Spinal cord (tissue), 10 donors: ENCODE data around the gene APBB1IP. TPM values are rescaled to one million over a fixed set of nuclear protein-coding genes. Genes with fewer than 3 reads are reported as not detected.
A peak's percentile ranks its signal among the peaks of the same experiment; 100 is the strongest.

Experiments used
- DNase-seq, 6 donors: peaks; one replicate each; pipeline versions ENCODE4 v3.0.0 to v3.0.0-alpha.2; 2013 to 2015; ENCODE audit warnings: low spot score in 6 of 6, low read depth in 4 of 6
- H3K27ac ChIP-seq: one replicate; pipeline ENCODE4 v1.5.1; 2013; ENCODE audit warnings: low read depth, low read length, control low read depth
- H3K27me3 ChIP-seq: one replicate; pipeline ENCODE4 v1.6.1; 2013; ENCODE audit warnings: low read length; ENCODE audit not compliant: control insufficient read depth, insufficient read depth
- H3K36me3 ChIP-seq: one replicate; pipeline ENCODE4 v1.6.1; 2013; ENCODE audit warnings: low read length; ENCODE audit not compliant: control insufficient read depth, insufficient read depth
- H3K4me1 ChIP-seq: one replicate; pipeline ENCODE4 v1.6.1; 2013; ENCODE audit warnings: low read length; ENCODE audit not compliant: control insufficient read depth, insufficient read depth
- H3K4me3 ChIP-seq: one replicate; pipeline ENCODE4 v1.5.1; 2013; ENCODE audit warnings: low read depth, low read length, control low read depth
- H3K9me3 ChIP-seq: one replicate; pipeline ENCODE4 v1.6.1; 2013; ENCODE audit warnings: low read length; ENCODE audit not compliant: control insufficient read depth, insufficient read depth
- WGBS: methylation state at CpG from one replicate; pipeline ENCODE4 v1.1.5; 2013; ENCODE audit warnings: missing lambda C conversion rate; ENCODE audit not compliant: insufficient coverage; 5-methylcytosine and 5-hydroxymethylcytosine counted together
- polyA plus RNA-seq, 2 donors: library from polyadenylated mRNA; unstranded; fragments of 120-200 nt; gene quantifications; one replicate each; pipeline ENCODE4 v1.2.1, GENCODE V29; 2013; ENCODE audit not compliant: insufficient read length in 2 of 2
- total RNA-seq, 2 donors: library from RNA; depleted of rRNA in 1 of 2; stranded (reverse); fragments of 120-200 nt in 1 of 2; fragments of >200 nt in 1 of 2; gene quantifications; one replicate each; pipeline versions ENCODE4 v1.2.3 to v1.2.4, GENCODE V29; 2013 to 2014
- donor health status: healthy.

The APBB1IP gene
- total and polyA plus RNA-seq, 4 donors = 3.7 to 20.4 (median 10.4) TPM

DNA sequence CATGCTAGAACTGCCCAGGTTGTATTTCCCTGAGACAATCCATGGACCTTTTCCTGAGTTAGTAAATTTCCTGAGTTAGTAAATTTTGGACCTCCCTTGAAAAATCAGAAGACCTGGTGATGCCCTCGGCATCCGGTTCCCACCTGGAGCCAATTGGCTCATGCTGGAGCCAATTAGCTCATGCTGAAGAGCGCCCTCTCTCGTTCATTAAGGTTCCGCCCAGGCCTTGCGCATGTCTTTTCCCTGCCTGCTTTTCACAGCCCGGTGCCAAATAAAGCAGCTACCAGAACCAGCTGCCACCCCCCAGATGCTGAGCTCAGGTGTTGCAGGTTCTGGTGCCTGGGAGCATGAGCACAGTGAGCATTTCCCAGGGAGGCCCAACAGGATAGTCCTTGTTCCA is 96.2 kb downstream of the APBB1IP start:
- 73% methylated on average over 7 of the region's 7 CpGs for WGBS

DNA sequence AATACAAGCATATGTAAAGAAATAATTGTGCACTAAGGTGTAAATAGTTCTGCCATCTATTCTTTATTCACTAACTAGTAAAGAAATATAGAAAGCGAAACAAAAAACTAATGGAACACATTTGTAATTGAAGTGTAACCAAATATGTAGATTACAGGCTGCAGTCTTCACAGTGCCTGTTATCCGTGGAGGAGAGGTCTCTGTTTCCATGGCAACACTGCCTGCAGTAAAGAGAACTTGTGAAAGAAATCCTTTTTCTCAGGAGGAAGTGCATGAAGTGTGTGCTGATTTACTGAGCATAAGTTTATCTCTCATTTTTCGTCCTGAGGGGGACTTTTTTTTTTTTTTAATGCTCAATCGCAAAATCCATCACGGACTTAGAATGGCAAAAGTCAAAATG is 102.5 kb downstream of the APBB1IP start:
- 0% methylated on average over 2 of the region's 5 CpGs for WGBS
- H3K4me1 ChIP-seq = peaks cover 2% of the 10 kb centered on the region
- peak; percentile 54 to 97 (median 76) for DNase-seq
- no peak overlapping the region for H3K27ac ChIP-seq
- no peaks in the 10 kb centered on the region for H3K9me3 ChIP-seq
- no peaks in the 10 kb centered on the region for H3K27me3 ChIP-seq
- no peaks in the 10 kb centered on the region for H3K36me3 ChIP-seq
- H3K4me3 ChIP-seq = peak overlapping the region; percentile 16

More for the DNA sequence above, 96.2 kb downstream of the APBB1IP start:
- Histone ChIP-seq H3K27ac (no peak overlapping the region), H3K9me3 (no peaks in the 10 kb centered on the region), H3K36me3 (no peaks in the 10 kb centered on the region), H3K4me1 (no peaks in the 10 kb centered on the region), H3K27me3 (no peaks in the 10 kb centered on the region), H3K4me3 (no peak overlapping the region)
- DNase-seq = no peak

DNA sequence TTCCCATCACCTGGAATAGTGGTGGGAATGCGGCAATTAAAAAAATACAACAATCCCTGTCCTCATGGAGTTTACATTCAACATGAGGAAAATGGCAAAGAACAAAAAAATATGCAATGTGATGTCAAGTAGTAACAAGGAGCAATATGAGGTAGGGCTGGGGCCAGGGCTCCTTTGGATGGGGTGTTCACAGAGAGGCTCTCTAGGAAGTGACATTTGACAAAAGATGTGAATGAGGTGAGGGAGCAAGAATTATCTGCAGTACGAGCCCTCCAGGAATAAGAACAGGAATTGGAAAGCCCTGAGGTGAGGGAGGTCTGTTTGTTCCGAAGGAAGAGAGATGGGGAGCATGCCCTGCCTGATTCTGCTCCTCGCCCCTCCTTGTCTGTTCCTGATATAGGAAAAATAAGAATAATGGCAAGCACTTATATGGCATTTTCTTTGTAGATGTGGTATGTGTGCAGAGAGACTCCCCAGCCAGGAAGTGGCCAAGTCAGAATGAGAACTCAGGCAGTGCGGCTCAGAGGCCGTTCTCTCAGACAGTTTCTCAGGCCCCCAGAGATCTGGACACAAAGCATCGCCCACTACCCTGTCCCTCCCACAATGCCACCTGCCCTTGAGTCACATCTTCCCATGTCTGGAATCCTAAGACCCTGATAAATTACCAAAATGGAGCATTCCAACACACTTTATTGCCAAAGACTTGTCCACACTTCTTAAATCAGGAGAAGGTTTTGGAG is 105.6 kb downstream of the APBB1IP start:
- peaks cover 2% of the 10 kb centered on the region for H3K4me1 ChIP-seq
- H3K36me3 ChIP-seq = no peaks in the 10 kb centered on the region
- H3K27ac ChIP-seq = no peak overlapping the region
- H3K4me3 ChIP-seq = no peak overlapping the region
- no peaks in the 10 kb centered on the region for H3K27me3 ChIP-seq
- no peak for DNase-seq
- WGBS = 87% methylated on average over 6 of the region's 7 CpGs
- H3K9me3 ChIP-seq = no peaks in the 10 kb centered on the region

DNA sequence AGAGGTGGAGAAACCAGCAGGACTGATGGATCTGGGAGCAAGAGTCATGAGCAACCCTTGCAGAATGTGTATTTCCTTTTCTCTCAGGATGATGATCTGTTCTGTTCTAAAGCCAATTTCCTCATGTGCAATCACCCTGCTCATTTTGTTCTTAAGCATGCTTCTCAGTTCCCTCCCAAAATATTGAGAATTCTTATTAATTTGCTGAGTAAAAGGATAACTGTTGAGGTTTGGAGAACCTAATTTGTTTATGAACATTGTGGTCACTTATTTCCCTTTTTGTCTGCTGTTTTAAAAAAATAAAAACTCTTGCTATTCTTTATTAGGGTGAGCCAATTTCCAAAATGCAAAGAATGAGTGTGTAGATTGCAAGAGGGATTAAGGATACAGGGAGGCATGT is 106.8 kb downstream of the APBB1IP start:
- peaks cover 2% of the 10 kb centered on the region for H3K4me1 ChIP-seq
- DNase-seq = no peak
- H3K9me3 ChIP-seq = no peaks in the 10 kb centered on the region
- no peaks in the 10 kb centered on the region for H3K36me3 ChIP-seq
- H3K27ac ChIP-seq = no peak overlapping the region
- no peaks in the 10 kb centered on the region for H3K27me3 ChIP-seq
- H3K4me3 ChIP-seq = no peak overlapping the region

DNA sequence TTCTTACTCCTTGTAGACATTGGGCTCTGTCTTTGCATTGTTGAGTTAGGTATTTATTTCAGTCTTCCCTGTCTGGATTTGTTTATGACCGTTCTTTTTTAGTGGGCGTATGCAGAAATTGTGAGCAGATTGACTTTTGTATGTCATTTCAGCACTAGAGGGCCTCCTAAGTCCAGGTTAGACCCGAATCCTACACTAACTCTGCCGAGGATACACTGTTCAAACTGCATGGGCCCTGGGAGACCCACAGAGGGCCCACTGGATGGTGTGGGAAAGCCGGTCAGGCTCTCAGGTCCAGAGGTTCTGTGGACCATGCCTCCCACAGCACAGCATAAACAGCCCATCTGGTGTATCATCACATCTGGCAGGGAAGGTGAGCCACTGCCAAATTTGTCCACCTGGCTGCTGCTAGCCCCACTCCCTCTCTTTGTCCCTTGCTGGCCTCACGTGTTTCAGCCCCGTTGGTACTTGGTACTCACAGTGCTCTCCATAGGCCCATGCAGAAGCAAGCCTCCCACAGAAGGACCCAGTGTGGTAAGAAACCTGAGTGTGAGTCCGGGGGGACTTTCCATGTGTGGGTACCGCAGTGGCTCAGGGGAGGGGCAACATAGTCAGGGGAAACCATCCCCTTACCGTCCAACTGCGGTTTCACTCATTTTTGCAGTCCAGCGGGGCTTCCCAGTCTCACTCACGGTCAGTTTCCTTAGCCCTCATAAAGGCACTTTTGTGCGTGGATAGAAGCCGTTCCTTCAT is 112.8 kb downstream of the APBB1IP start:
- H3K27me3 ChIP-seq = no peaks in the 10 kb centered on the region
- DNase-seq = no peak
- no peaks in the 10 kb centered on the region for H3K4me1 ChIP-seq
- no peak overlapping the region for H3K4me3 ChIP-seq
- 79% methylated on average over 9 of the region's 15 CpGs for WGBS
- H3K36me3 ChIP-seq = no peaks in the 10 kb centered on the region
- H3K9me3 ChIP-seq = peaks cover 6% of the 10 kb centered on the region
- H3K27ac ChIP-seq = no peak overlapping the region

DNA sequence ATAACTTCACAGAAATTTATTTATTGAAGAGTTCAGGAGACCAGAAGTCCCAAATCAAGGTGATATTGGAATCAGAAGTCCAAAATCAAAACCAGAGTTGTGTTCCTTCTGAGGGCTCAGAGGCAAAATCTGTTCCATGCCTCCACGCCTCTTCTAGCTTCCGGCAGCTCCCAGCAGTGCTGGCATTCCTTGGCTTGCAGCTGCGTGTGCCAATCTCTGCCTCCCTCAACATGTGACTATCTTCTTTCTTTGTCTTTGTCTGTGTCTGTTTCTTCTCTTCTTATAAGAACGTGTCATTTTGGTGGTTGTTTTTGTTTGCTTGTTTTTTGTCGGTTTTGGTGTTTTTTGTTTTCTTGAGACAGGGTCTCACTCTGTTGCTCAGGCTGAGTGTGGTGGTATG is 116.1 kb downstream of the APBB1IP start:
- peaks cover 6% of the 10 kb centered on the region for H3K9me3 ChIP-seq
- 96% methylated on average over 4 of the region's 5 CpGs for WGBS
- H3K27me3 ChIP-seq = no peaks in the 10 kb centered on the region
- no peak overlapping the region for H3K27ac ChIP-seq
- no peak for DNase-seq
- no peaks in the 10 kb centered on the region for H3K36me3 ChIP-seq
- H3K4me1 ChIP-seq = no peaks in the 10 kb centered on the region
- H3K4me3 ChIP-seq = no peak overlapping the region

DNA sequence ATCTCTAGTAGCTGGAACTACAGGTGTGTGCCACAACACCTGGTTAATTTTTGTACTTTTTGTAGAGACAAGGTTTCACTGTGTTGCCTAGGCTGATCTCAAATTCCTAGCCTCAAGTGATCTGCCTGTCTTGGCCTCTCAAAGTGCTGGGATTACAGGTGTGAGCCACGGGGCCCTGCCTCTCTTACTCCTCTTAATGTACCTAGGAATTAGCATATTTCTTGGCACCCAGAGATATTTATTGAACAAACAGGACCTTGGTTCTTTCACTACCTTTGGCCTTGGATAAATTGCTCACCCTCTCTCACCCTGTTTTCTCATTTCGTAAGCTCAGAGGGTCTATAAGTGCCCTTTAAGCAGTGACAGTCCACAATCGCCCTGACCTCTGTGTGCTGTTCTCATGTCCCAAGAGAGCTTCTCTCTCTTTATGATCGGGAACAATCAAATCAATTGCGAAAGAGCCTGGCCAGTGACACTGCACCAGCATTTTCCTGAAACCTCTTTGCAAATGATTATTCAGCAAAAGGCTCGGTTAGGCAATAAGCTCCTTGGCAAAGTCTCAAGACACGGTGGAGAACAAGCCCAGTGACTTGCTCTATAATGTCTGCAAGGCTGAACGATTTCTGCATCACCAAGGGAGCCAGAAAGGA is 117.7 kb downstream of the APBB1IP start:
- H3K27ac ChIP-seq = no peak overlapping the region
- WGBS = 41% methylated on average over 7 of the region's 8 CpGs
- no peaks in the 10 kb centered on the region for H3K36me3 ChIP-seq
- DNase-seq = peak in 2 of 6 donors; percentile 54 to 79
- H3K27me3 ChIP-seq = no peaks in the 10 kb centered on the region
- H3K9me3 ChIP-seq = peaks cover 1% of the 10 kb centered on the region
- H3K4me1 ChIP-seq = no peaks in the 10 kb centered on the region
- H3K4me3 ChIP-seq = no peak overlapping the region

DNA sequence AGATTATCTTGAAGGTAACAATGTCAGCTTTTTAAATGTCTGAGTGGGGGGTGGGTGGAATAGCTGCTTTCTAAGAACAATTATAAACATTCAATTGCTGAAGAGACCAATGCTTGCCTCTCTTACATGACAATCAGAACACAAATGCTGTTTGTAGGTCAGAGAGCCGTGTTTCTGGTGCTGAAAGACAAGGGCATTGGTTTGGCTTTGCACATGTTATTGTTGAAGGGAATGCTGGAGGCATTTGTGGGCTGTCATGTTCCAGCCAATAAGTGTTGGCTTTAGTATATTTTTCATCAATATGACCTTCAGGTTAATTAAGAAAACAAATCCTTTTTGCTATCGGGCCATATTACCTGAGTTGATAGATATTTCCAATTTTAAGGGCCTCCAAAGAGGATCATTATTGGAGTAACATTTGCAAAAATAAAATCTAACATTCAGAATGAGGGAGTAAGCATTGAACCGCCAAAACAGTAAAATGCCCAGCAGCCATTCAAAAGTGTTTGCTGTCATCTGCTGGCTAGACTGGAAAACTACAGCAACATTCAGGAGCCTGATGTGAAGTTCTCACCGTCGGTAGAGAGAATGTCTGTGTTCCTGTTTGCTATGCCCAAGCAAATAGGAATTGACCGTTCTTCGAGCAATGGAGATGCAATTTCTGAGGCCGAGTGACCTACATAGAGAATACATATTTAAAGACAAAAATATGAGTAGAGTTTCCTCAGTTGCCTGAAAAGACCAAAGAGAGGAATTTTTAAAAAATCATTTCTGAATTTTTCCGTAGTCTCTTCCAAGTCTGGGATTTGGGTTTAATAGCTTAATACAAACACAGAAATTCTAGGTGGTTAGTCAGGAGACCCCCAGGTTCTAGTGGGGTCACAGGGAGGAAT is 118.9 kb downstream of the APBB1IP start:
- DNase-seq = peak in 5 of 6 donors; percentile 52 to 94 (median 68)
- Histone ChIP-seq H3K4me3 (no peak overlapping the region), H3K36me3 (no peaks in the 10 kb centered on the region), H3K4me1 (no peaks in the 10 kb centered on the region), H3K9me3 (no peaks in the 10 kb centered on the region), H3K27ac (no peak overlapping the region), H3K27me3 (no peaks in the 10 kb centered on the region)
- 0% methylated on average over 1 of the region's 9 CpGs for WGBS

DNA sequence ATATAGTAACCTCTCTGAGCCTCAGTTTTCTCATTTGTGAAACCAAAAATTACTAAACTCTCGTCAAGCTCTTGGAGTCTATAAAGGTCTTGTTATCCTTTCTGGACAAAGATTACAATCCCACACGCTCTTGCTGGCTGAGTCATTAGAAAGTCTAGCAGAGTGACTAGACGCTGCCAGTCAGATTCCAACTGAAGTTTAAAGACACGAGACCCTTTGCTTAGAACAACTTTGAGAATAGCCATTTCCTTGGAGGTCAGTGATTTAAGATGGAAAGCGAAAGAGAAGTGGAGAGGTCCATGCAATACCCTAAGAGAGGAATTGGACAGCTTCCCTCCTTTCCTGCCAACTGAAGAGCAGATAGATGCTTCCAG is 119.5 kb downstream of the APBB1IP start:
- H3K27me3 ChIP-seq = no peaks in the 10 kb centered on the region
- peak in 1 of 6 donors; percentile 7 for DNase-seq
- H3K36me3 ChIP-seq = no peaks in the 10 kb centered on the region
- 61% methylated on average over 4 of the region's 5 CpGs for WGBS
- no peaks in the 10 kb centered on the region for H3K9me3 ChIP-seq
- H3K4me3 ChIP-seq = no peak overlapping the region
- no peak overlapping the region for H3K27ac ChIP-seq
- no peaks in the 10 kb centered on the region for H3K4me1 ChIP-seq
